Peyer's patch (tissue), 4 donors: ENCODE results near the gene C4A. TPM values are rescaled to one million over a fixed set of nuclear protein-coding genes. Genes with fewer than 3 reads are reported as not detected.
"Not testable (repeated sequence)": the region's sequence is repeated elsewhere in the genome, so short reads cannot be mapped to it uniquely, and the experiment has no call there.

Experiments used
- DNase-seq, 3 donors: peaks; one replicate each; pipeline ENCODE4 v3.0.0-alpha.2; 2017 to 2019
- H3K27ac ChIP-seq, 4 donors: fragments of 200-600 bp; sonication (generic); one replicate each; pipeline ENCODE4 v1.5.1; 2016 to 2019
- H3K27me3 ChIP-seq, 2 donors: fragments of 200-600 bp; sonication (generic); one replicate each; pipeline ENCODE4 v1.5.1; 2019
- H3K36me3 ChIP-seq, 3 donors: fragments of 200-600 bp; sonication (generic); one replicate each; pipeline ENCODE4 v1.5.1; 2016 to 2019
- H3K4me1 ChIP-seq, 4 donors: fragments of 200-600 bp; sonication (generic); one replicate each; pipeline ENCODE4 v1.5.1; 2016 to 2019
- H3K4me3 ChIP-seq, 4 donors: fragments of 200-600 bp; sonication (generic); 1 replicate in 3 of 4; 2 replicates in 1 of 4; pipeline ENCODE4 v1.5.1; 2016 to 2019; ENCODE audit warnings: mild to moderate bottlenecking in 1 of 4
- H3K9me3 ChIP-seq, 4 donors: fragments of 200-600 bp; sonication (generic); one replicate each; pipeline ENCODE4 v1.5.1; 2016 to 2019; ENCODE audit warnings: mild to moderate bottlenecking in 1 of 4
- total RNA-seq, 4 donors: library from RNA; depleted of rRNA; stranded (reverse); fragments of >200 nt; gene quantifications; one replicate each; pipeline ENCODE4 v1.1.0, GENCODE V29; 2016

Gene C4A
- total RNA-seq, 4 donors from 2014 or later: 13.7 to 56.9 (median 20.8) TPM

- not testable (repeated sequence) for H3K9me3 ChIP-seq, H3K27me3 ChIP-seq, H3K4me3 ChIP-seq, DNase-seq, H3K4me1 ChIP-seq, H3K27ac ChIP-seq, H3K36me3 ChIP-seq
These were observed 26.2 kb downstream of the C4A start for GRCh38 chr6:32008037-32008436.

GRCh38 chr6:32008616-32009015 is 26.8 kb downstream of the C4A start:
- H3K36me3 ChIP-seq, H3K4me3 ChIP-seq, H3K27me3 ChIP-seq, H3K9me3 ChIP-seq, H3K4me1 ChIP-seq, DNase-seq, H3K27ac ChIP-seq: not testable (repeated sequence)

- H3K4me3 ChIP-seq, H3K9me3 ChIP-seq, H3K27me3 ChIP-seq, H3K4me1 ChIP-seq, H3K27ac ChIP-seq, H3K36me3 ChIP-seq: not testable (repeated sequence)
- DNase-seq: peak in 1 of 3 donors; percentile 4
These were observed 27.7 kb downstream of the C4A start for GRCh38 chr6:32009537-32009936.

GRCh38 chr6:32010856-32011530 is 29.1 kb downstream of the C4A start:
- DNase-seq: peak in 1 of 3 donors; percentile 24
- H3K4me1 ChIP-seq, H3K9me3 ChIP-seq, H3K27ac ChIP-seq, H3K27me3 ChIP-seq, H3K36me3 ChIP-seq, H3K4me3 ChIP-seq: not testable (repeated sequence)

- not testable (repeated sequence) for H3K27ac ChIP-seq, H3K27me3 ChIP-seq, H3K4me3 ChIP-seq, H3K4me1 ChIP-seq, H3K9me3 ChIP-seq, H3K36me3 ChIP-seq
- peak in 2 of 3 donors; percentile 14 to 39 for DNase-seq
These were observed 31.2 kb downstream of the C4A start for GRCh38 chr6:32012941-32013617.

GRCh38 chr6:32013738-32014137 is 31.9 kb downstream of the C4A start:
- H3K4me1 ChIP-seq, H3K4me3 ChIP-seq, H3K36me3 ChIP-seq, H3K9me3 ChIP-seq, H3K27me3 ChIP-seq, H3K27ac ChIP-seq, DNase-seq: not testable (repeated sequence)

- H3K27me3 ChIP-seq, H3K36me3 ChIP-seq, H3K4me1 ChIP-seq, H3K27ac ChIP-seq, DNase-seq, H3K4me3 ChIP-seq, H3K9me3 ChIP-seq: not testable (repeated sequence)
These were observed 32.7 kb downstream of the C4A start, which contains the start of gene C4B for GRCh38 chr6:32014547-32014946. C4B (plus strand) TSS chr6:32014795; CDS start chr6:32014846, 51 bp downstream.

- not testable (repeated sequence) for H3K9me3 ChIP-seq, DNase-seq, H3K4me1 ChIP-seq, H3K27me3 ChIP-seq, H3K4me3 ChIP-seq, H3K27ac ChIP-seq, H3K36me3 ChIP-seq
These were observed 40.2 kb downstream of the C4A start for GRCh38 chr6:32022100-32022499.

GRCh38 chr6:32028631-32029030 is 46.8 kb downstream of the C4A start:
- H3K9me3 ChIP-seq, H3K27me3 ChIP-seq, H3K4me1 ChIP-seq, H3K27ac ChIP-seq, H3K36me3 ChIP-seq, H3K4me3 ChIP-seq: not testable (repeated sequence)
- DNase-seq: peak in 1 of 3 donors; percentile 9

GRCh38 chr6:32029553-32029952 is 47.7 kb downstream of the C4A start:
- DNase-seq: peak in 1 of 3 donors; percentile 24
- H3K36me3 ChIP-seq, H3K4me3 ChIP-seq, H3K4me1 ChIP-seq, H3K9me3 ChIP-seq, H3K27me3 ChIP-seq, H3K27ac ChIP-seq: not testable (repeated sequence)

GRCh38 chr6:32035283-32036013 is 53.6 kb downstream of the C4A start:
- H3K27me3 ChIP-seq, H3K27ac ChIP-seq, H3K4me3 ChIP-seq, H3K4me1 ChIP-seq, H3K9me3 ChIP-seq, DNase-seq, H3K36me3 ChIP-seq: not testable (repeated sequence)

- DNase-seq, H3K27ac ChIP-seq, H3K9me3 ChIP-seq, H3K4me1 ChIP-seq, H3K36me3 ChIP-seq, H3K27me3 ChIP-seq, H3K4me3 ChIP-seq: not testable (repeated sequence)
These were observed 55.3 kb downstream of the C4A start for GRCh38 chr6:32037136-32037535.

- not testable (repeated sequence) for H3K27ac ChIP-seq, H3K4me1 ChIP-seq, H3K9me3 ChIP-seq, H3K4me3 ChIP-seq, DNase-seq, H3K36me3 ChIP-seq, H3K27me3 ChIP-seq
These were observed 56.0 kb downstream of the C4A start, which contains the start of gene CYP21A2 for GRCh38 chr6:32037598-32038524. CYP21A2 (plus strand) TSS chr6:32038415; CDS start chr6:32038423, 8 bp downstream.

- not testable (repeated sequence) for H3K4me3 ChIP-seq, H3K27ac ChIP-seq, H3K9me3 ChIP-seq, DNase-seq, H3K27me3 ChIP-seq, H3K36me3 ChIP-seq, H3K4me1 ChIP-seq
These were observed 57.0 kb downstream of the C4A start for GRCh38 chr6:32038878-32039277.
